ENCODE results near the gene CTBP2.
A peak's percentile ranks its signal among the peaks of the same experiment; 100 is the strongest.
"Not testable (repeated sequence)": the region's sequence is repeated elsewhere in the genome, so short reads cannot be mapped to it uniquely, and the experiment has no call there.

Gene CTBP2

DNA sequence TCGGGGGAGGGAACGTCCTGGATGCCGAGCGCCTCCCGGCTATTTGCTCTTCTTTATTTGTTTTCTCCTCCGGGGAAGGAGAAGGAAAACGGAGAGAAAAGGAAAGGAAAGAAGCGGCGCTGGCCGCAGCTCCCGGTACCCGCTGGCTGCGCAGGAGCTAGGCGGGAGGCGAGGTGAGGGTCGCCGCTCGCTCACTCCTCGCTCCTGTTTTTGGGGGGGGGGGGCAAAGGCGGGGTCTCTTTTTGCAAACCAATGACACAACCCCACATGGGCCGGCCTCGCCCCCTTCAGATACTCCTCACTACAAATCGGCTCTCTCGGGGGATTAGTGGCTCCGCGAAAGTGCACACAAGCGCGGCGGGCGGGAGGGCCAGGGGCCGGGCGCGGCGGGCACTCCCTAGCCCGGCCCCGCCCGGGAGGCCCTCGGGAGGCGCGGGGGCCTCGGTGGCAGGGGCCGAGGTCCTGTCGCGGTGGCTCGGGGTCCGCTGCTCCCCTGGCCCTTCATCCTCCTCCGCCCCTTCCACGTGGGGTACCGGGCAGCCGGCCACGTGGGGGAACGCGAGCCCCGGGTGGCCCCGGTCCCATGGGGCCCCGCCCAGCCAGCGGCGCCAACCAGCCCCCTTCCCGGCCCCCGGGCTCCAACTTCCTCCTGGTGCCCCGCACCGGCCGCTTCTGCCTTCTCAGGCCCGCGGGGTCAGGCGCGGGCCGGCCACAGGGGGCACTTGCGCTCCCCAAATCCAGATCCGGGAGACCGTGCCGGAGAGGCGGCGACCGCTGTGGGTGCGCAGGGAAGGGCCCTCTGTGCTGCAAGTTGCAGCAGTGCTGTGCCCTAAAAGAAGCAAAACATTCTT is 718 bp upstream of the CTBP2 start:
- Histone ChIP-seq H3K27ac (peak overlapping the region; percentile 65 to 98 (median 94)), H3K4me3 (peak overlapping the region; percentile 73 to 90 (median 76))

DNA sequence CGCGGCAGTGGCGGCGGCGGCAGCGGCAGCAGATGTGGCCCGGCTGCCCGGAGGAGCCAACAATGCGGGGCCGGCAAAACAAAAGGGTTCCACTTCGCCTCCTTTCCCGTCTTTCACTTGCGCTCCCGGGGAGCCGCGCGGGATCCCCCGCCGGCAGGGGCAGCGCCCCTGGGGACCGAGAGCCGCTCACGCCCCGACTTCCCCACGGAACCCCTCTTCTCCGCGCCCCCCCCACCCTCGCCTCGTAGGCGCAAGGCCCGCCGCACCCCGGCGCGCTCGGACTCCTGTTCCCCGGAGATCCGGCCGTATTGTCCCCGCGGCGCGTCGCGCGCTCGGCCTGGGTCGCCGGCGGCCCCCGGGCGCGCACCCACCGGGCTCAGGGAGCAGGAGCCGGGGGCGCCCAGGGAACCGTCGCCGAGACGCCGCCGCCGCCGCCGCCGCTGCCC is 854 bp downstream of the CTBP2 start:
- Histone ChIP-seq H3K27ac (peak overlapping the region; percentile 65 to 98 (median 94)), H3K4me3 (peak overlapping the region; percentile 73 to 90 (median 76))

DNA sequence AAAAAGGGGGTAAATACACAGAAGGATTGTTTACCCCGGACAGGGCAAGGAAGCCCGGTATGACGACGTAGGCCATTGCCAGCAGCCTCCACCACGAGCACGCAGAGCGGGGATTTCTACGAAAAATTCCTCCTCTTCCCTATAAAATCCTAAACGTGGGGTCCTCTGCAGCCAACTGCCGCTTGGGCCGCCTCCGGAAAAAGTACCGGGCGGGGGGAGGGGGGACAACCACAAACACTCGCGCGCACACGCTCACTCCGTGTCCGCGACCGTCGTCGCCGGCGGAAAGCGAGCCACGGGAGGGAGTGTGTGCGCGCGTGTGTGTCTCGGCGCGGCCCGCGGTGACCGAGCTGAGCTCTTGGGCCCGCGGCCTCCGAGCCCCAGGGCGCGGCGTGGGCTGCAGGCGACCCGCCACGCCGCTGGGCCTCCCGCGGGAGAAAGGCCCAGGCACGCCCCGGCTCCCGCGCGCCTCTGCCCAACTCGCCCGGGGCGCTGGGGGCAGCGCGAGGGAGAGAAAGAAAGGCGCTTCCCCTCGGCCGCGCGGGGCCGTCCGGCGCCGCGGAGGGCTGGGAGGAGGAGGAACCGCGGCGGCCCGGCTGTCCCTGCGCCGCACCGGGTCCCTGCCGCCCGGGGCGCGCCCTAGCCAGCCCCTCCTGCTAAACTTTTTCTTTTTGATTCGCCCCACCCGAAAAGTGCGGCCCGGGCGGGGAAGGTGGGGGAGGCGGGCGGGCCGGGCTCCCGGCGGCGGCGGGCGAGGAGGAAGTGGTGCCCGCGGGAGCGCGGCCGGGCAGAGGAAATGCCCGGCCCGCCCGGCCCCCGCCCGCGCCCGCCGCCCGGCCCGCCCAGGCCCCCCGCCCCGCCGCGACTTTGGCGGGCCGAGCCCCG is 1.5 kb downstream of the CTBP2 start:
- H3K4me3 ChIP-seq = peak overlapping the region; percentile 73 to 90 (median 76)
- H3K27ac ChIP-seq = peak overlapping the region; percentile 65 to 98 (median 94)

DNA sequence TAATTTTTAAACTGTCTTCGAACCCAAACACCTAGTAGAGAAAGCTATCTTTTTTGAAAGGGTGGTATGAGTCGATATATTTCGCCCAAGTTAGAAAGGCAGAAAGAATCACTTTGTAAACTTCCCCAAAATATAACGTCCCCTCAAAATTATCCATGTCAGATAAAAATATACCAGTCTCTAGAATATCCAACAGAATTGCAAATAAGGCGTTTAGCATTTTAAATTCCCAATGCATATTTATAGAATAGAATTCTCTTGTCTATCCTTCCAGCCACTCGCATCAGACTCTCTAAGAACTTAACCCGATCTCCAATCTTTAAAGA is 2.1 kb downstream of the CTBP2 start:
- Histone ChIP-seq H3K4me3 (peak overlapping the region; percentile 73 to 90 (median 76)), H3K27ac (peak overlapping the region in 20 of 21 experiments; percentile 90 to 98 (median 94))

DNA sequence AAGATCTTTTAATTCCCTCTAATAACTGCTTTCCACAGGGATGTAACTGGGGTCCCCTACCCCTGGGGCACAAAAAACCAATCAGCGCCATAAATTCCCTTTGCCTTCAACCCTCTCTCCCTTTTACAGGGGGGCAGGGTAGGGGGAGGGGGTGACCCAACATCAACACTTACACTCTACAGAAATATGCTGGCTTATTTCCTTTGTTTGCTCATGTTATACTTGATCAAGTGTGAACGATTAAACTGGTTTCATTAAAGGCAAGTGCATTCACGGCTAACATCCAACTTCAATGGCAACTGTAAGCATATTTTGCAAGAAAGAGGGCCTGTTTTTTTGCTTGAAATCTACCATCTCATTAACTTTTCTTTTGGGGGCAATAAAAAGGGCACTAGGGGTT is 2.9 kb downstream of the CTBP2 start:
- H3K27ac ChIP-seq = peak overlapping the region in 6 of 21 experiments; percentile 14 to 98 (median 94)
- peak overlapping the region in 3 of 7 experiments; percentile 76 to 90 (median 89) for H3K4me3 ChIP-seq

DNA sequence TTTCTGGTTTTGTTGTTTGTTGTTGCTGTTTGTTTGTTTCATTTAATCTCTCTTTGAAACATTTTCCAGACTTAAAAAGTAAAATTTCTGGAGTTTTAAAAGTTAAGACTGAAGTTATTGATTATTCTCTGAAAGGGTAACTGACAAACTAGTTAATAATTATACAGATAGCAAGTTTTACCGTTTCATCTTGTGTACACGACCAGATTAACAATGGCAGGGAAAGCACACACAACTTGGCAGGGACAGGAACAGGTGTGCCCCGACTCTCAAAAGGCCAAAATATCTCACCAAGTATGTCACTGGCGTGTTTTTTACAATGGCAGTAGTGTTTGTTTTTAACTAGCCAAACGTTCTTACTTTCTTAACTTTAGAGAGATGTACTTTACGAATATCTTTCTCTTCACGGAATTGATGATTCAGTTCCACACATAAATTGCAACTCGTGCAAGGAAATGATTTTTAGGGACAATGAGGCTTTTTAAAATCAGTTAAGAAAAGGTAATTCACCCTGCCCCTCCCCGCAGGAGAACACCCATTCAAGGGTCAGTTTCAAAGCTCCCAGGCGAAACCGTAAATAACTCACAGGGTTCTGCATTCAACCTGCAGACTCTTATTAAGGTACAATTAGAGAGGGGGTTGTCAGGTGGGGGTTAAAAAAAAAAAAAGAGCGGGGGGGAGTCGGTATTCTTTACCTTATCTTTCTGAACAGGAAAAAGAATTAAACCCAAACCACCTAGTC is 3.5 kb downstream of the CTBP2 start:
- peak overlapping the region in 1 of 7 experiments; percentile 89 for H3K4me3 ChIP-seq
- peak overlapping the region in 4 of 21 experiments; percentile 13 to 98 (median 26) for H3K27ac ChIP-seq

DNA sequence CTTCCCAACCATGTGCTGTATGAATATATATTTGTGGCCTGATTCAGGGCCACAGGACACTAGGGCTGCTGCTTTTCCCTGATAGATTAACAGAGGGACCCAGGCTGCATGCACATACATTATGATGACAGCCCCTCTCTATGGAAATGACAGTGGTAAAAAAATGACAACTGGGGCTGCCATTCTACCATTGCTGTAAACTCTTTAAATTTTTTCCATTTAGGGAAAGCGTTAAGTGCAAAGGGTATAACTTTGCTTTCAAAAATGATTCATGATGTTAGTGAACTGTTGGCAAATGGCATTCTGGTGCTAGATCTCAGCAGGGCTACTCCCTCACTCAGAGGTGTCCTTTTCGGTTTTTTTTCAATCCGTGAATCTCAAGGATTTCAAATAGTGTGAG is 4.2 kb downstream of the CTBP2 start:
- H3K4me3 ChIP-seq = no peak overlapping the region

DNA sequence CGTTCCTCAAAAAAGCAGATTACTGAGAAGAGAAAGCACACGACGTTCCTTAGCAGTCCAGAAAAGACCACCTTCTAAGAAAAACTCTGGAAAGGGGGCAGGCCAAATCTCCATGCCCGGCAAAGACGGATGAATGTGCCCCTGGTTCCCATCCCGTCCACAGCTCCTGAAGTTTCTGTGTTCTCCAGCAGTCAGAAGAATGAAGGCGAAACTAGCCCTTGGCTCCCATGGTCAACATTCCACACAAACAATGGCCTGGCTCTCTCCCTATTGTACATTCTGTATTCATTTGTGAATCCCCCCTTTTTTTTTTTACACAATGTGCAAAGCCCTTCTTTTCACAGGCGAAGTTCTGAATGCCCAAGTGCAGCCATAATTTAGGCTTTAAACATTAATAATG is 5.3 kb downstream of the CTBP2 start:
- H3K27ac ChIP-seq = peak overlapping the region in 6 of 21 experiments; percentile 1 to 64 (median 37)
- no peak overlapping the region for H3K4me3 ChIP-seq

More for the DNA sequence above, 4.2 kb downstream of the CTBP2 start:
- peak overlapping the region in 3 of 21 experiments; percentile 1 to 18 (median 13) for H3K27ac ChIP-seq

DNA sequence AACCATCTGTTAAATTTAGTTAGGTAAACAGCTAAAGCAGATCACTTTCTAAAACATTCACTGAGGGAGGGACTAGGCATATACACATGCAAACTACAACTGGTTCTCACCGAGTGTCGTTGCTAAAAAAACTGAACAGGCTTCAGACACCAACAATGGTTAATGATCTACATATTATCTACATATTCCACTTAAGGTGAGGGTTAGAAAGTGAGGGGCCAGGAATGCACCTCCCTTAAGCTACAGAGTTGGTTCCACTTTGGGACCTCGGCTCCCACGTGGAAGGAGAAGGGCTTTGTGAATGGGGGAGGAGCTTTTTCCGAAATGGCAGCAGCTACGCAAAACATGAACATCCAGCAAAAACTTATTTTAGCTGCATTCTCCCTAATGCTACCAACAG is 5.8 kb downstream of the CTBP2 start:
- Histone ChIP-seq H3K27ac (peak overlapping the region in 5 of 21 experiments; percentile 12 to 64 (median 43)), H3K4me3 (no peak overlapping the region)

DNA sequence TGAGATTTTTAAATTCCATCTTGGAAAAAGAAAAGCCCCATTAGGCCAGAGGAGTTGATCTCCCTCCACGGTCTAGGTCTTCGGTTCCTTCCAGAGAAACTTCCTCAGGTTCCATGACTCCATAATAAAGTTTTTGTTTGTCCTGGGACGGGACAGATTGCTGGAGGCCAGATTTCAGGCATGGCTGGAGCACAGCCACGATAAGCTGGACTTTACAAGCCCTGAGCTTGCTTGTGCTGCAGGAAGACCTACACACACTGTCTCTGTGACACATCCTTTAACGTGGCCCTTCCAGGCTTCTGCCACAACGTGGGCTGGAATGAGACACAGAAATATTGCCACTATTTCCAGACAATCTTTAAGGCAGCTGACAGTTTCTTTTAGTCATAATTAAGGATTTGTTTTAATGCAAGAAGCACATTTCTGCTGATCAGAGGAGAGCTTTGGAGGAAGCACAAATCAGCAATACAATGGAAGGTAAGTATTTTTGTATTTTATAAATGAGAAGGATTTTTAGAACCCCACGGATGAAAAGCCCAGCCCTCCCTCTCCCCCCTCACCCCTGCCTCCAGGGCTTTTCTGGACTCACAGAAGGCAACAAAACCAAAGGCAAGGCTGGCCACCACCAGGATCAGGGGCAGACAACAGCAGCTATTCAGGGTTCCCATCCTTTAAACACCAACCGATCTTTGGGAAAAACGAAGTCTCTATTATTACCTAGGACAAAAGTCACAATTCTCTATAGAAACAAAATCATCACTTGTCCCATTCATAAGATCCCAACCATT is 6.5 kb downstream of the CTBP2 start:
- no peak overlapping the region for H3K4me3 ChIP-seq
- peak overlapping the region in 6 of 21 experiments; percentile 1 to 73 (median 27) for H3K27ac ChIP-seq

DNA sequence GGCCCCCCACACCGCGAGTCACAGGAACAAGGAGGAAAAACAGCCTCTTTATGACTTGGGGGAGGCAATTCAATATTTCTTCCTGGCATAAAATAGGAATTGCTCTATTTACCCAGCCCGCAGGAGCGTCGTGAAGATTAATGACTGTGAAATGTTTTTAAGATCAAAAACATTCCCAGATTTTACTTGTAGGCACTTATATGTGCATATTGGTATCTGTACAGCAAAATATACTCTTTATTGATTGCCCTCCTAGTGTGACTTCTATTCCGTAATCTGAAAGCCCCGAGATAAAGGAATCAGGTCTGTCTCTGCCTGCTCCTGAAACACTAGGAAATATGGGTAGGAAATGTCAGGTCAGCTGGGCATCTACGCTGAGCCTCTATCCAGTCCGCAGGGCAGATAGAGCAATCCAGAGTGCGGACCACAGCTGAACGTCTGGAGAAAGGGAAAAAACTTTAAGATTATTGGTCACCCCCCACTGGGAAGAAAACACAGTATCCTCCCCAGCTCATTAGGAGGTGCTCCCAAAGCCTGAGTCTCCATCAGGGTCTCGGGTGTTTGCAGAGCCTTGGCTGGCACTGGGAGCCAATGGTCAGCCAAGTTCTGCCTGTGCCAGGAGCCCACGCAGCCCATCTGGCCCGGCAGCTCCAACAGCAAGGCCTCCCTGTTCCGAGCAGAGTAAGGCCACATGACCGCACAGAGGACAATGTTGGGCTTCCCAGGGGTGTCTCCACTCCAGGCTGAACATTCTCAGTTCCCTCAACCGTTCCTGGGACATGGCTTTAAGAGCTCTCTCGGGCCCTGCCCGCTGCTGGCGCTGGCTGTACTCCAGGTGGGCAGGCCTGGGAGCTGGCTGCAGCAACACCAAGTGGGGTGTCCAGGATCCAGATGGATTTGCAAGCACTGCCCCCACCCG is 7.7 kb downstream of the CTBP2 start:
- H3K4me3 ChIP-seq = peak overlapping the region; percentile 15 to 52 (median 35)

DNA sequence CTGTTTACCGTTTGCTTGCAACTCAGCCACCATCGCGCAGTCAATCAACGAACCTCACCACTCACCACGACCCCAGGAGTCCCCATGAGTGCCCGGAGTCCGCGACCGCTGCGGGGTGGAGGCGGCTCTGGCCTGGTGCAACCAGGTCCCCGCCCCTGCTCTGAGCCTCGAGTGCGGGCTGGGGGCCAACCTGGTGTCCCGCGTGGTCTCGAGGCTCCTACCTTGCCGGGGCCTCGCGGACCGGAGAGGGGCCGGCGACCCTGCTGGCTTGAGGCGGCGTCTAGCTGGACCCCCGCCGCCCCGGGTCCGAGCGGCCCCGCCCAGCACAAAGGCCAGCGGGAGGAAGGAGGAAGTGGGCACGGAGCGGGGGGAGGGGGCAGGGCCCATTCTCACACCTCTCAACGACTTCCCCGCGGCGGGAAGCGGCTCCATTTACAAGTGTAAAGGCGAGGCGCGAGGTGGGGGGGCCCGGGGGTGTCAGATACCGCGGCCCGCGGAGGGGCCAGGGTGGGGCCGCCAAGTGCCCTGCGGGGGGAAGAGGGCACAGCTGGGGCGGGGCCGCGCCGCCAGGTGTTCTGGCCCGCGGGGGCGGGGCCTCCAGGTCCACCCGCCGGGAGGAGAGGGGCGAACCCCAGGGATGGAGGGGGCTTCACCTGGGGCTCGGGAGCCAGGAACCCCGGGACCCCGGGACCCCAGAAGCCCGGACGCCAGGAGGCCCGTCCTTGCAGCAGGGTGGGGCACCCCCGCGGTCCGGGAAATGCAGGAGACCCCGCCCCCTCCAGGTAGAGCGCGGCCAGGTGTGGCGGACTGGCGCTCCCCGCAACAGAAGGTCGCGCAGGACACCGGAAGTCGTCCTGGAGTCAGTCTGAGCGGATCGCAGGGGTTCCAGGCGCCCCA is 8.6 kb downstream of the CTBP2 start:
- Histone ChIP-seq H3K27ac (peak overlapping the region in 14 of 21 experiments; percentile 3 to 74 (median 54)), H3K4me3 (peak overlapping the region; percentile 15 to 52 (median 35))

More for the DNA sequence above, 7.7 kb downstream of the CTBP2 start:
- peak overlapping the region in 10 of 21 experiments; percentile 9 to 74 (median 54) for H3K27ac ChIP-seq

DNA sequence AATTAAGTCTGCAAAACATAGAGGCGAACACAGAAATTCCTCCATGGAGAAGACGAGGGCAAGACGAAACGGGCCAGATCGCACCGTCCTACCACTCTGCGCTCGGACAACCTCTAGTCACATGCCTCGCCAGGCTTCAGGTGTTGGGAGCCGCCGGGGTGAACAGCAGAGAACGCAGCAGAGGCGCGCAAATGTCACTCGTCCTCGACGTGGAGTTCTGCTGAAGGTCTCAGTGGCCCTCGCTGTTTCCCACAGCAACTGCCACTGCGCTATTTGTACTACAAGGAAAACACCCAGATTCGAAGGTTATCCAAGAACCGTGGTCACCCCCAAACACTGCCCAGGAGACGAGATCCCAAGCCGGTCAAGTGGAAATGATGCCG is 9.2 kb downstream of the CTBP2 start:
- H3K27ac ChIP-seq = peak overlapping the region in 2 of 21 experiments; percentile 16 to 73
- no peak overlapping the region for H3K4me3 ChIP-seq

DNA sequence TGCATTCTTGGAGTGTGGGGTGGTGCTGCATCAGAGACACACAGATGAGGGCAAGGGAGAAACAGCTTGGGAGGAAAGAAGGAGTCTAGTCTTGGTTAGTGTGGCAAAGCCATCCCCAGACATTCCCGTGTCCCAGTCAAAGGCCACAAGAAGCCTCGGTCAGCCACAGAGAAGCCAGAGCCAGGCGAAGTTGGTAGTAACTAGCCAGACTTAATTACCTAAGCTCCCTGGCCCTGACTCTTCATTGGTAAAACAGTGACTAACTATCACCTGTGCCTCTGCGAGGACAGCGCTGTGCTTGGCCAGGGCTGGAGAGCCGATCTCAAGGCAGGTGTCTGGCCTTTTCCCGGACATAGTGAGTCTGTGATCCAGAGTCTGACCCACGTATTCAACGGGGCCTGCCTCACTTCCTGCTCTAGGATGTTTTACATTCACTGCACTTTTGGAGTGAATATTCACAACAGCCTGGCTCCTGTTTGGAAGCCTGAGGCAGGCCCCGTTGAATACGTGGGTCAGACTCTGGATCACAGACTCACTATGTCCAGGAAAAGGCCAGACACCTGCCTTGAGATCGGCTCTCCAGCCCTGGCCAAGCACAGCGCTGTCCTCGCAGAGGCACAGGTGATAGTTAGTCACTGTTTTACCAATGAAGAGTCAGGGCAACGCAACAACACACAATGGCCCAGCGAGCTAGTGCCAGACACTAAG is 9.8 kb downstream of the CTBP2 start:
- peak overlapping the region in 3 of 21 experiments; percentile 32 to 78 (median 58) for H3K27ac ChIP-seq
- H3K4me3 ChIP-seq = not testable (repeated sequence)

DNA sequence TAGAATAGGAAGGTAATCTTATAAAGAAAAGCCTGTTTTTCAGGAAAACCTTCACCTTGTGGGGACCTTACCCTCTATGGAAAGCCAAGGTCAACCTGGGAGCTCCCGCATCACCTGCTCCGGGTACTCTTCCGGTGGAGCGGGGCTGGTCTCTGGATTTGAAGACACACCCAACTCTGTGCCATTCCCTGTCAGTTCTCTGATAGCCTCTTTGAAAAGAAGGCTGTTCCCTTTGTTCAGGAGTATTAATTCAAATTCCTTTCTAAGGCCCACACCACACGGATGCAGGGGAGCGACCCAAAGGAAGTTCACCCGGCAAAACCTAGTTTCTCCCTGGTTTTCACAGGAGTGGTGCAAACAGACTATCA is 10.7 kb downstream of the CTBP2 start:
- peak overlapping the region in 9 of 21 experiments; percentile 10 to 78 (median 35) for H3K27ac ChIP-seq
- no peak overlapping the region for H3K4me3 ChIP-seq
